ENCODE results near the gene TUBA1C.
"Not testable (repeated sequence)": the region's sequence is repeated elsewhere in the genome, so short reads cannot be mapped to it uniquely, and the experiment has no call there.

TUBA1C gene

GRCh38 chr12:49310451-49311000 lies 45.6 kb downstream of the TUBA1C start:
- not testable (repeated sequence) for H3K9ac ChIP-seq (ENCODE audit: low read depth in 1 of 2, low read length in 2 of 2); H3K27me3 ChIP-seq (ENCODE audit: control insufficient read depth in 2 of 2, insufficient read depth in 2 of 2, low read length in 2 of 2); H3K4me3 ChIP-seq (ENCODE audit: low read length in 2 of 2); H3K4me1 ChIP-seq (ENCODE audit: control insufficient read depth in 2 of 2, insufficient read depth in 2 of 2, low read length in 2 of 2); H3K27ac ChIP-seq (ENCODE audit: low read depth in 2 of 2, low read length in 2 of 2); H3K9me3 ChIP-seq (ENCODE audit: control insufficient read depth in 2 of 2, low read length in 2 of 2); H3K36me3 ChIP-seq (ENCODE audit: control insufficient read depth in 2 of 2, insufficient read depth in 2 of 2, low read length in 2 of 2)

- no peak overlapping the region for H3K9ac ChIP-seq (ENCODE audit: low read depth in 1 of 2, low read length in 2 of 2)
- H3K27ac ChIP-seq (ENCODE audit: low read depth in 2 of 2, low read length in 2 of 2): no peak overlapping the region
- no peak overlapping the region for H3K4me3 ChIP-seq (ENCODE audit: low read length in 2 of 2)
- no peaks in the 10 kb centered on the region for H3K27me3 ChIP-seq (ENCODE audit: control insufficient read depth in 2 of 2, insufficient read depth in 2 of 2, low read length in 2 of 2)
- H3K36me3 ChIP-seq (ENCODE audit: control insufficient read depth in 2 of 2, insufficient read depth in 2 of 2, low read length in 2 of 2): no peaks in the 10 kb centered on the region
- H3K9me3 ChIP-seq (ENCODE audit: control insufficient read depth in 2 of 2, low read length in 2 of 2): no peaks in the 10 kb centered on the region
- H3K4me1 ChIP-seq (ENCODE audit: control insufficient read depth in 2 of 2, insufficient read depth in 2 of 2, low read length in 2 of 2): no peaks in the 10 kb centered on the region
Measured at GRCh38 chr12:49314811-49315210, 49.9 kb downstream of the TUBA1C start.

GRCh38 chr12:49317118-49317517 lies 52.2 kb downstream of the TUBA1C start:
- not testable (repeated sequence) for H3K27me3 ChIP-seq (ENCODE audit: control insufficient read depth in 2 of 2, insufficient read depth in 2 of 2, low read length in 2 of 2); H3K4me3 ChIP-seq (ENCODE audit: low read length in 2 of 2); H3K27ac ChIP-seq (ENCODE audit: low read depth in 2 of 2, low read length in 2 of 2); H3K36me3 ChIP-seq (ENCODE audit: control insufficient read depth in 2 of 2, insufficient read depth in 2 of 2, low read length in 2 of 2); H3K9ac ChIP-seq (ENCODE audit: low read depth in 1 of 2, low read length in 2 of 2); H3K9me3 ChIP-seq (ENCODE audit: control insufficient read depth in 2 of 2, low read length in 2 of 2); H3K4me1 ChIP-seq (ENCODE audit: control insufficient read depth in 2 of 2, insufficient read depth in 2 of 2, low read length in 2 of 2)

DNA sequence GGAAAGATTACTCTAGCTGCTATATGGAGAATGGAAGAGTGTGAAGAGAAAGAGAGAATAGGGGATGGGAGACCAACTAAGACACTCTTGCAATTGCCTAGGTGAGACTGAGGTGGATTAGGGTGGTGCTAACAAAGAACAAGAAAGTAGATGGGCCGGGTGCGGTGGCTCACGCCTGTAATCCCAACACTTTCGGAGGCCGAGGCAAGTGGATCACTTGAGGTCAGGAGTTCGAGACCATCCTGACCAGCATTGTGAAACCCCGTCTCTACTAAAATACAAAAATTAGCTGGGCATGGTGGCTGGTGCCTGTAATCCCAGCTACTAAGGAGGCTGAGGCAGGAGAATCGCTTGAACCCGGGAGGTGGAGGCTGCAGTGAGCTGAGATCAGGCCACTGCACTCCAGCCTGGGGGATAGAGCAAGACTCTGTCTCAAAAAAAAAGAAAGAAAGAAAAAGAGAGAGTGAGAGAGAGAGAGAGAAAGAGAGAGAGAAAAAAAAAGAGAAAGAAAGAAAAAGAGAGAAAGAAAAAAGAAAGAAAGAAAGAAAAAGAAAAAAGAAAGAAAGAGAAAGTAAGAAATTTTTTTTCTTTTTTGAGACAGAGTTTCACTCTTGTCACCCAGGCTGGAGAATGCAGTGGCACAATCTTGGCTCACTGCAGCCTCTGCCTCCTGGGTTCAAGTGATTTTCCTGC lies 55.7 kb downstream of the TUBA1C start:
- H3K4me1 ChIP-seq (ENCODE audit: control insufficient read depth in 2 of 2, insufficient read depth in 2 of 2, low read length in 2 of 2): peaks cover 12 to 13% of the 10 kb centered on the region in 2 donors
- not testable (repeated sequence) for H3K36me3 ChIP-seq (ENCODE audit: control insufficient read depth in 2 of 2, insufficient read depth in 2 of 2, low read length in 2 of 2); H3K9me3 ChIP-seq (ENCODE audit: control insufficient read depth in 2 of 2, low read length in 2 of 2); H3K27ac ChIP-seq (ENCODE audit: low read depth in 2 of 2, low read length in 2 of 2); H3K9ac ChIP-seq (ENCODE audit: low read depth in 1 of 2, low read length in 2 of 2); H3K27me3 ChIP-seq (ENCODE audit: control insufficient read depth in 2 of 2, insufficient read depth in 2 of 2, low read length in 2 of 2); H3K4me3 ChIP-seq (ENCODE audit: low read length in 2 of 2)

GRCh38 chr12:49322367-49322707 lies 57.5 kb downstream of the TUBA1C start:
- Histone ChIP-seq H3K9ac (ENCODE audit: low read depth in 1 of 2, low read length in 2 of 2) (peak overlapping the region; percentile 38 to 83), H3K4me3 (ENCODE audit: low read length in 2 of 2) (peak overlapping the region; percentile 70 to 79), H3K27ac (ENCODE audit: low read depth in 2 of 2, low read length in 2 of 2) (peak overlapping the region in 1 of 2 donors; percentile 10)

DNA sequence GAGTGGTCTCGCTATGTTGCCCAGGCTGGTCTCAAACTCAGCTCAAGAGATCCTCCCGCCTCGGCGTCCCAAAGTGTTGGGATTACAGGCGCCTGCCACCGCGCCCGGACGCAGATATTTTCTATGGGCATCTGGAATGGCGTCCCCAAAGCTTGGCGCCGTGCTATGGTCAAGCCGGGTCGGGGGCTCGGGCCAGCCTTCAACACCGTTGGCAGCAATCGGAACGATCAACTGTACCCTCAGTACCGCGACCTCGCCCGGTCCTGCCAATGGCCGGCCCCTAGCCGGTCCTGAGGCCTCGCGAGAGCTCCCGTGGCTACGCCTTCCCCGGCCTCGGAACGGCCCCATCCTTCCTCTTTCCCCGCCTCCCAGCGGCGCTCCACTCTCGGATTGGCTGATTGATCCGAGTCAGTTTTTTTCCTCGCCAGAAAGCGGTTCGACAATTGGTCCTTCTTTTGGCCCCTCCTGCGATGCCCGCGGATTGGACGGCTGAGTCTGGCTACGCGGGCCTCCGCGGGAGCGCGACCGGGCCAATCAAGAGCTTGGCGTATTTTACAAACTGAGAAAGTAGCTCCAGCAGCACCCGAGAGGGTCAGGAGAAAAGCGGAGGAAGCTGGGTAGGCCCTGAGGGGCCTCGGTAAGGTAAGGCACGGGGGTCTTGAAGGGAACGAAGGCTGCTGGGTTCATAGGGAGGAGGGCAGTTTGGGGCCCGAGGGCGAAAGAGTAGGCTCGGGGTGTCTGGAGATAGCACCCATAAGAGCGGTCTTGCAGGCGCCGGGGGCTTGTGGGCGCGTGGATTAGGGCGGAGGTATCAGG lies 58.0 kb downstream of the TUBA1C start, which contains the start of gene TROAP:
Gene TROAP (plus strand): TSS at position 548 of the 816 bp plus-strand sequence. CDS start 354 bp downstream, outside the sequence.
- H3K27me3 ChIP-seq (ENCODE audit: control insufficient read depth in 2 of 2, insufficient read depth in 2 of 2, low read length in 2 of 2): no peaks in the 10 kb centered on the region
- H3K9ac ChIP-seq (ENCODE audit: low read depth in 1 of 2, low read length in 2 of 2): peak within 1 kb of the TSS; percentile 48 to 83
- no peaks in the 10 kb centered on the region for H3K9me3 ChIP-seq (ENCODE audit: control insufficient read depth in 2 of 2, low read length in 2 of 2)
- H3K4me3 ChIP-seq (ENCODE audit: low read length in 2 of 2): peak within 1 kb of the TSS; percentile 79 to 87
- peaks cover 12 to 13% of the 10 kb centered on the region in 2 donors for H3K4me1 ChIP-seq (ENCODE audit: control insufficient read depth in 2 of 2, insufficient read depth in 2 of 2, low read length in 2 of 2)
- peaks cover 0 to 3% of the 10 kb centered on the region in 2 donors for H3K36me3 ChIP-seq (ENCODE audit: control insufficient read depth in 2 of 2, insufficient read depth in 2 of 2, low read length in 2 of 2)
- peak within 1 kb of the TSS in 1 of 2 donors; percentile 10 for H3K27ac ChIP-seq (ENCODE audit: low read depth in 2 of 2, low read length in 2 of 2)

More at GRCh38 chr12:49322367-49322707, 57.5 kb downstream of the TUBA1C start:
- Histone ChIP-seq H3K4me1 (ENCODE audit: control insufficient read depth in 2 of 2, insufficient read depth in 2 of 2, low read length in 2 of 2) (peaks cover 12 to 13% of the 10 kb centered on the region in 2 donors), H3K27me3 (ENCODE audit: control insufficient read depth in 2 of 2, insufficient read depth in 2 of 2, low read length in 2 of 2) (no peaks in the 10 kb centered on the region), H3K36me3 (ENCODE audit: control insufficient read depth in 2 of 2, insufficient read depth in 2 of 2, low read length in 2 of 2) (peaks cover 0 to 3% of the 10 kb centered on the region in 2 donors), H3K9me3 (ENCODE audit: control insufficient read depth in 2 of 2, low read length in 2 of 2) (no peaks in the 10 kb centered on the region)

- H3K27me3 ChIP-seq (ENCODE audit: control insufficient read depth in 2 of 2, insufficient read depth in 2 of 2, low read length in 2 of 2): no peaks in the 10 kb centered on the region
- H3K36me3 ChIP-seq (ENCODE audit: control insufficient read depth in 2 of 2, insufficient read depth in 2 of 2, low read length in 2 of 2): peaks cover 0 to 3% of the 10 kb centered on the region in 2 donors
- no peaks in the 10 kb centered on the region for H3K9me3 ChIP-seq (ENCODE audit: control insufficient read depth in 2 of 2, low read length in 2 of 2)
- H3K4me3 ChIP-seq (ENCODE audit: low read length in 2 of 2): peak overlapping the region; percentile 79 to 87
- H3K9ac ChIP-seq (ENCODE audit: low read depth in 1 of 2, low read length in 2 of 2): peak overlapping the region; percentile 48 to 54
- H3K4me1 ChIP-seq (ENCODE audit: control insufficient read depth in 2 of 2, insufficient read depth in 2 of 2, low read length in 2 of 2): peaks cover 12 to 13% of the 10 kb centered on the region in 2 donors
- no peak overlapping the region for H3K27ac ChIP-seq (ENCODE audit: low read depth in 2 of 2, low read length in 2 of 2)
Measured at GRCh38 chr12:49323524-49324097, 58.7 kb downstream of the TUBA1C start.
